ENCODE results near the gene HS3ST5. TPM values are rescaled to one million over a fixed set of nuclear protein-coding genes. Genes with fewer than 3 reads are reported as not detected.

The HS3ST5 gene
- total RNA-seq, 1 experiment from 2014 or later = not detected

DNA sequence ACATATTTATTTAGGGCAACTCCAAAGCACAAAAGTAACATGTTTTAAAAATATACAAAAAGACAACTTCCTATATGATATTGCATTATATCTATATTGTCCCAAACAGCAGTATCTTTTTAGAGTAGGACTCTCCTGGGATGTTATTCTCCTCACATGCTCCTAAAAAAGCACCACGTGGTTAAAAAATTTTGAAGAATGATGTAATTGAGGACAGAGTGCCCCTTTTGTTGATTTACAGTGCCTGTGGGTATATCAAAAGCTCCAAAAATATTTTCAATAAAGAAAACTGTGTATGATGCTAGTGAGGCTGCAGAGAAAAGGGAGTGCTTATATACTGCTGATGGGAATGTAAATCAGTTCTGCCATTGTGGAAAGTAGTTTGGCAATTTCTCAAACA, 241.6 kb downstream of the HS3ST5 start:
- TF ChIP-seq TCF7L2 (IDR thresholded peaks at IDR 0.05; ENCODE audit: borderline replicate concordance, extremely low read depth, insufficient read depth, insufficient read length) (no peak), FOSL1 (IDR thresholded peaks at IDR 0.05; ENCODE audit: low read depth) (no peak), SP1 (IDR thresholded peaks at IDR 0.05; ENCODE audit: low read depth) (no peak), YY1 (IDR thresholded peaks at IDR 0.05; ENCODE audit: extremely low read depth, insufficient replicate concordance, low read depth, low read length) (no peak), POLR2AphosphoS5 (IDR thresholded peaks at IDR 0.05; ENCODE audit: low read depth, low read length) (no peak)
- TF ChIP-seq, protein P1, sequence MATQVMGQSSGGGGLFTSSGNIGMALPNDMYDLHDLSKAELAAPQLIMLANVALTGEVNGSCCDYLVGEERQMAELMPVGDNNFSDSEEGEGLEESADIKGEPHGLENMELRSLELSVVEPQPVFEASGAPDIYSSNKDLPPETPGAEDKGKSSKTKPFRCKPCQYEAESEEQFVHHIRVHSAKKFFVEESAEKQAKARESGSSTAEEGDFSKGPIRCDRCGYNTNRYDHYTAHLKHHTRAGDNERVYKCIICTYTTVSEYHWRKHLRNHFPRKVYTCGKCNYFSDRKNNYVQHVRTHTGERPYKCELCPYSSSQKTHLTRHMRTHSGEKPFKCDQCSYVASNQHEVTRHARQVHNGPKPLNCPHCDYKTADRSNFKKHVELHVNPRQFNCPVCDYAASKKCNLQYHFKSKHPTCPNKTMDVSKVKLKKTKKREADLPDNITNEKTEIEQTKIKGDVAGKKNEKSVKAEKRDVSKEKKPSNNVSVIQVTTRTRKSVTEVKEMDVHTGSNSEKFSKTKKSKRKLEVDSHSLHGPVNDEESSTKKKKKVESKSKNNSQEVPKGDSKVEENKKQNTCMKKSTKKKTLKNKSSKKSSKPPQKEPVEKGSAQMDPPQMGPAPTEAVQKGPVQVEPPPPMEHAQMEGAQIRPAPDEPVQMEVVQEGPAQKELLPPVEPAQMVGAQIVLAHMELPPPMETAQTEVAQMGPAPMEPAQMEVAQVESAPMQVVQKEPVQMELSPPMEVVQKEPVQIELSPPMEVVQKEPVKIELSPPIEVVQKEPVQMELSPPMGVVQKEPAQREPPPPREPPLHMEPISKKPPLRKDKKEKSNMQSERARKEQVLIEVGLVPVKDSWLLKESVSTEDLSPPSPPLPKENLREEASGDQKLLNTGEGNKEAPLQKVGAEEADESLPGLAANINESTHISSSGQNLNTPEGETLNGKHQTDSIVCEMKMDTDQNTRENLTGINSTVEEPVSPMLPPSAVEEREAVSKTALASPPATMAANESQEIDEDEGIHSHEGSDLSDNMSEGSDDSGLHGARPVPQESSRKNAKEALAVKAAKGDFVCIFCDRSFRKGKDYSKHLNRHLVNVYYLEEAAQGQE (IDR thresholded peaks at IDR 0.05; ENCODE audit: low read depth) = no peak
- TF ChIP-seq, protein P2, sequence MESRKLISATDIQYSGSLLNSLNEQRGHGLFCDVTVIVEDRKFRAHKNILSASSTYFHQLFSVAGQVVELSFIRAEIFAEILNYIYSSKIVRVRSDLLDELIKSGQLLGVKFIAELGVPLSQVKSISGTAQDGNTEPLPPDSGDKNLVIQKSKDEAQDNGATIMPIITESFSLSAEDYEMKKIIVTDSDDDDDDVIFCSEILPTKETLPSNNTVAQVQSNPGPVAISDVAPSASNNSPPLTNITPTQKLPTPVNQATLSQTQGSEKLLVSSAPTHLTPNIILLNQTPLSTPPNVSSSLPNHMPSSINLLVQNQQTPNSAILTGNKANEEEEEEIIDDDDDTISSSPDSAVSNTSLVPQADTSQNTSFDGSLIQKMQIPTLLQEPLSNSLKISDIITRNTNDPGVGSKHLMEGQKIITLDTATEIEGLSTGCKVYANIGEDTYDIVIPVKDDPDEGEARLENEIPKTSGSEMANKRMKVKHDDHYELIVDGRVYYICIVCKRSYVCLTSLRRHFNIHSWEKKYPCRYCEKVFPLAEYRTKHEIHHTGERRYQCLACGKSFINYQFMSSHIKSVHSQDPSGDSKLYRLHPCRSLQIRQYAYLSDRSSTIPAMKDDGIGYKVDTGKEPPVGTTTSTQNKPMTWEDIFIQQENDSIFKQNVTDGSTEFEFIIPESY (IDR thresholded peaks at IDR 0.05; ENCODE audit: extremely low read depth, insufficient replicate concordance, low read length) = no peak
- intact Hi-C loops (cut with micrococcal nuclease) = no loop called here
- Histone ChIP-seq H3K4me2 (ENCODE audit: low read length) (no peak overlapping the region), H3K9ac (ENCODE audit: low read length) (no peak overlapping the region), H3K27ac (ENCODE audit: low read depth, low read length) (no peak overlapping the region), H3K4me3 (replicated peaks in 1 of 2; ENCODE audit: low read depth in 1 of 2, low read length in 2 of 2) (no peak overlapping the region), H3K79me2 (ENCODE audit: insufficient read depth, low read length) (no peaks in the 10 kb centered on the region), H3K27me3 (ENCODE audit: insufficient read depth, low read length) (no peaks in the 10 kb centered on the region), H4K20me1 (ENCODE audit: insufficient read depth) (no peaks in the 10 kb centered on the region), H3K9me2 (ENCODE audit: insufficient read depth) (no peaks in the 10 kb centered on the region), H3K36me3 (ENCODE audit: control insufficient read depth in 1 of 2, insufficient read depth in 2 of 2, low read length in 2 of 2) (no peaks in the 10 kb centered on the region), H3K9me3 (ENCODE audit: control insufficient read depth in 1 of 2, insufficient read depth in 1 of 2, low read depth in 1 of 2, low read length in 2 of 2) (no peaks in the 10 kb centered on the region), H3K4me1 (ENCODE audit: control insufficient read depth in 1 of 2, insufficient read depth in 2 of 2, low read length in 2 of 2) (no peaks in the 10 kb centered on the region), H2AFZ (ENCODE audit: low read depth, low read length, poor library complexity, severe bottlenecking) (no peak overlapping the region)
- POLR2A ChIA-PET = no interaction called here
- ATAC-seq (no peak), DNase-seq (ENCODE audit: low read depth, low spot score) (no peak)
- BruUV-seq (replicated peaks) = no TSS peak
- CTCF ChIA-PET = no interaction called here
- RAD21 ChIA-PET (ENCODE audit: low non-redundant PET in 1 of 2, low total read pairs in 2 of 2, uncharacterized antibody in 2 of 2, unreplicated experiment in 2 of 2) = no interaction called here

All from HCT116 (cell line).